Right cardiac atrium (tissue), 5 donors: ENCODE results near the gene TCFL5. TPM values are rescaled to one million over a fixed set of nuclear protein-coding genes. Genes with fewer than 3 reads are reported as not detected.

Experiments
- ATAC-seq, 2 donors: fragments of 200-7000 bp; cut with Tn5 transposase; one replicate each; pipeline versions ENCODE4 v1.8.0 to v1.9.1; 2020; ENCODE audit warnings: moderate library complexity in 2 of 2, mild to moderate bottlenecking in 1 of 2
- DNase-seq, 3 donors: peaks; one replicate each; pipeline ENCODE4 v3.0.0-alpha.2; 2020
- H3K27ac ChIP-seq: one replicate; pipeline ENCODE4 v1.5.1; 2013; ENCODE audit warnings: mild to moderate bottlenecking, low read length, control low read depth, moderate library complexity
- H3K27me3 ChIP-seq: one replicate; pipeline ENCODE4 v1.6.1; 2013; ENCODE audit not compliant: control insufficient read depth, insufficient read depth
- H3K4me1 ChIP-seq: one replicate; pipeline ENCODE4 v1.6.1; 2013; ENCODE audit warnings: low read length; ENCODE audit not compliant: control insufficient read depth, insufficient read depth
- H3K4me3 ChIP-seq: one replicate; pipeline ENCODE4 v1.5.1; 2013; ENCODE audit warnings: low read length, control low read depth
- H3K9me3 ChIP-seq: one replicate; pipeline ENCODE4 v1.6.1; 2013; ENCODE audit warnings: low read length; ENCODE audit not compliant: control insufficient read depth
- WGBS: extraction: QIAGEN DNeasy Blood & Tissue Kit; methylation state at CpG from one replicate; pipeline ENCODE4 v1.1.7; 2013; 5-methylcytosine and 5-hydroxymethylcytosine counted together
- intact Hi-C, 4 donors: fragments of 100-400 bp; cut with DNase I; formaldehyde crosslinking; loops; one replicate each; pipeline versions ENCODE4 v1.11.0 to v1.14.0; 2022 to 2023
- polyA plus RNA-seq: library from polyadenylated mRNA; stranded (reverse); fragments of 200-250 nt; gene quantifications from one replicate; pipeline ENCODE4 v1.2.3, GENCODE V29; 2013
- total RNA-seq, 4 donors: library from RNA; stranded (reverse); fragmentation: NEBNext Ultra II Directional; extraction: Animal tissue kit (Norgen Biotek cat#: 25700); gene quantifications; one replicate each; pipeline ENCODE4 v1.2.1, GENCODE V29; 2021
- donor health status: healthy with polysubstance abuse.
- donor health status: DM: no; HTN: yes; CAD: no.
- donor health status: DM: no; HTN: no; CAD: no.
- donor health status: DM: no; HTN: yes; CAD: no; lungs with severe emphysema.
- donor health status: DM: yes; HTN: yes; CAD: no.

The TCFL5 gene
- total and polyA plus RNA-seq, 5 donors = 5.2 to 9.9 (median 7.9) TPM

- WGBS = 79% methylated on average over 45 of the region's 45 CpGs
- Histone ChIP-seq H3K27ac (no peak overlapping the region), H3K4me3 (no peak overlapping the region), H3K27me3 (no peaks in the 10 kb centered on the region), H3K9me3 (no peaks in the 10 kb centered on the region), H3K4me1 (no peaks in the 10 kb centered on the region)
- intact Hi-C loops = no loop called here
- ATAC-seq = peak in 1 of 2 donors; percentile 19
- DNase-seq = peak in 2 of 3 donors; percentile 41 to 43
These were observed 21.1 kb downstream of the TCFL5 start for GRCh38 chr20:62840244-62841197.

- DNase-seq (peak in 1 of 3 donors; percentile 32), ATAC-seq (no peak)
- H3K27me3 ChIP-seq = no peaks in the 10 kb centered on the region
- no peaks in the 10 kb centered on the region for H3K9me3 ChIP-seq
- no peaks in the 10 kb centered on the region for H3K4me1 ChIP-seq
- intact Hi-C loops = no loop called here
- 86% methylated on average over 11 of the region's 11 CpGs for WGBS
- H3K4me3 ChIP-seq = no peak overlapping the region
- H3K27ac ChIP-seq = no peak overlapping the region
These were observed 21.8 kb downstream of the TCFL5 start for GRCh38 chr20:62839816-62840215.

DNA sequence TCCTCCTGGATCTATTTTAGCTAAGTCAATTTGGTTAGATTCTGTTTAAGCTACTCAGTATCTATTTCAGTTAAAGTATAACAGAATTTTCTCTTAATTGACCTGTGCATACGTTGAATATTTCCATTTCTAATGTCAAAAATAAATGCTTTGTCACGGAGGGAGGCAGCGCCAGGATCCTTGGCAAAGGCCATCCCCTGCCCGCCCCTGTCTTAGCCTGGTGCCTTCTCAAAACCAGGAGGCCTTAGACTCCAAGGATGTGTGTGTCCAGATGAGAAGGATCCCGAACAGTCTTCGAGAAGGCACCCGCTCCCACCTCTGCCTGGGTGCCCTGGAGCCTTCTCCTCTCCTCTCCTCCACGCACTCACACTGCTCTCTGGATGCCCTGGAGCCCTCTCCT, 22.4 kb downstream of the TCFL5 start:
- Histone ChIP-seq H3K4me3 (no peak overlapping the region), H3K27me3 (no peaks in the 10 kb centered on the region), H3K4me1 (no peaks in the 10 kb centered on the region), H3K27ac (no peak overlapping the region), H3K9me3 (no peaks in the 10 kb centered on the region)
- no peak for ATAC-seq
- DNase-seq = no peak
- intact Hi-C loops = no loop called here
- 94% methylated on average over 8 of the region's 8 CpGs for WGBS

- Histone ChIP-seq H3K4me1 (no peaks in the 10 kb centered on the region), H3K27me3 (no peaks in the 10 kb centered on the region), H3K4me3 (no peak overlapping the region), H3K27ac (no peak overlapping the region), H3K9me3 (no peaks in the 10 kb centered on the region)
- DNase-seq (peak in 2 of 3 donors; percentile 34 to 46), ATAC-seq (peak in 1 of 2 donors; percentile 35)
- intact Hi-C loops = no loop called here
- 82% methylated on average over 27 of the region's 27 CpGs for WGBS
These were observed 23.3 kb downstream of the TCFL5 start for GRCh38 chr20:62838128-62838891.

- no peak overlapping the region for H3K4me3 ChIP-seq
- no peaks in the 10 kb centered on the region for H3K27me3 ChIP-seq
- intact Hi-C loops = no loop called here
- no peaks in the 10 kb centered on the region for H3K9me3 ChIP-seq
- no peak for ATAC-seq
- WGBS = 91% methylated on average over 8 of the region's 8 CpGs
- no peaks in the 10 kb centered on the region for H3K4me1 ChIP-seq
- H3K27ac ChIP-seq = no peak overlapping the region
- peak in 1 of 3 donors; percentile 9 for DNase-seq
These were observed 23.9 kb downstream of the TCFL5 start for GRCh38 chr20:62837790-62838127.

GRCh38 chr20:62836967-62837490, 24.6 kb downstream of the TCFL5 start:
- WGBS = 91% methylated on average over 19 of the region's 19 CpGs
- Histone ChIP-seq H3K4me3 (no peak overlapping the region), H3K9me3 (no peaks in the 10 kb centered on the region), H3K27me3 (no peaks in the 10 kb centered on the region), H3K27ac (no peak overlapping the region), H3K4me1 (no peaks in the 10 kb centered on the region)
- intact Hi-C loops = no loop called here
- DNase-seq (peak in 1 of 3 donors; percentile 24), ATAC-seq (no peak)

GRCh38 chr20:62835931-62836861, 25.4 kb downstream of the TCFL5 start:
- Histone ChIP-seq H3K4me3 (no peak overlapping the region), H3K9me3 (no peaks in the 10 kb centered on the region), H3K4me1 (no peaks in the 10 kb centered on the region), H3K27ac (no peak overlapping the region), H3K27me3 (no peaks in the 10 kb centered on the region)
- ATAC-seq = no peak
- peak in 2 of 3 donors; percentile 40 to 48 for DNase-seq
- 74% methylated on average over 52 of the region's 52 CpGs for WGBS
- intact Hi-C loops = no loop called here

DNA sequence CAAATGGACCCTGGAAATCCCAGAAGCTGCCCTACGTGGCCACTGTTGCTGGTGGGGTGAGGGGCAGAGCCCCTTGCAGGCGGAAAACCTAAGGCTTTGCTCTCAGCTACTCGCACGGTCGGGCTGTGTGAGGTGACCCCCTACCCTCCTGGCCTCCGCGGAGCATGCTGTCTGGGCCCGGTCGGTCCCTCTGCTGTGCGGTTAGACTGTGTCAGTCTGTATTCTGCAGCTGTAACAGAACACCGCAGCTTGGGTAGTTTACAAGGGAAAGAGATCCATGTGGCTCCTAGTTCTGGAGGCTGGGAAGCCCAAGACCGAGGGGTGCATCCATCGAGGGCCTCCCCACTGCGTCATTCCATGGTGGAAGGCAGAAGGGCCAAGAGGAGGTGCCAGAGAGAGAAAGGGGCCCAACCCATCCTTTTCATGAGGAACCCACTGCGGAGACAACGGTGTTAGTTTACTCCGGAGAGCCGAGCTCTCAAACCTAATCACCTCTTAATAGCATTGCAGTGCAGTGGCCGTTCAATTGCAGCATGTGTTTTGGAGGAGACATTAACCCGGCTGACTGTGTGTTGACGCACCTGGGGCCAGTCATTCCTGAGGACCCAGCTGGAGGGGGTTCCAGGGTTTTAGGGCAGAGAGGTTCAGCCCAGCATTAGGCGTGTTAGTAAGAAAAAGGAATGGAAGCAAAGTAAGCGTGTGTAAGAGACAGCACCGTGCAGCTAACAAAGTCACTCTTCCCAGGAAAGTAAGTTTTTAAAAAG, 26.5 kb downstream of the TCFL5 start:
- Histone ChIP-seq H3K4me3 (no peak overlapping the region), H3K27ac (no peak overlapping the region)
- intact Hi-C loops = no loop called here

GRCh38 chr20:62832951-62833391, 28.7 kb downstream of the TCFL5 start:
- 74% methylated on average over 14 of the region's 14 CpGs for WGBS

More for the DNA sequence above, 26.5 kb downstream of the TCFL5 start:
- no peaks in the 10 kb centered on the region for H3K27me3 ChIP-seq
- ATAC-seq (no peak), DNase-seq (no peak)
- H3K4me1 ChIP-seq = no peaks in the 10 kb centered on the region
- 91% methylated on average over 24 of the region's 24 CpGs for WGBS
- no peaks in the 10 kb centered on the region for H3K9me3 ChIP-seq

More at GRCh38 chr20:62832951-62833391, 28.7 kb downstream of the TCFL5 start:
- H3K27me3 ChIP-seq = no peaks in the 10 kb centered on the region
- peak in 1 of 2 donors; percentile 6 for ATAC-seq
- H3K4me3 ChIP-seq = no peak overlapping the region
- H3K4me1 ChIP-seq = no peaks in the 10 kb centered on the region
- intact Hi-C loops = no loop called here
- DNase-seq = peak in 2 of 3 donors; percentile 25 to 53
- H3K27ac ChIP-seq = no peak overlapping the region
- H3K9me3 ChIP-seq = no peaks in the 10 kb centered on the region
